Measurements from ENCODE around the gene ALK. TPM values are rescaled to one million over a fixed set of nuclear protein-coding genes. Genes with fewer than 3 reads are reported as not detected.

The ALK gene
- total RNA-seq, 2 donors from 2014 or later: not detected

GRCh38 chr2:29892585-29893259, 28.7 kb downstream of the ALK start:
- H3K4me3 Mint-ChIP-seq: no peak overlapping the region
- no peak for ATAC-seq
- no peaks in the 10 kb centered on the region for H3K4me1 Mint-ChIP-seq (ENCODE audit: low read depth in 2 of 2)
- no peaks in the 10 kb centered on the region for H3K9me3 Mint-ChIP-seq
- no peaks in the 10 kb centered on the region for H3K36me3 Mint-ChIP-seq
- peaks cover 25 to 53% of the 10 kb centered on the region in 2 donors for H3K27me3 Mint-ChIP-seq
- no peak overlapping the region for H3K27ac Mint-ChIP-seq
- no peak for DNase-seq (ENCODE audit: low spot score)

- ATAC-seq (no peak), DNase-seq (ENCODE audit: low spot score) (no peak)
- Mint-ChIP-seq H3K9me3 (no peaks in the 10 kb centered on the region), H3K27ac (no peak overlapping the region), H3K4me3 (no peak overlapping the region), H3K27me3 (peaks cover 12 to 30% of the 10 kb centered on the region in 2 donors), H3K4me1 (ENCODE audit: low read depth in 2 of 2) (no peaks in the 10 kb centered on the region), H3K36me3 (no peaks in the 10 kb centered on the region)
These were observed 40.2 kb downstream of the ALK start for GRCh38 chr2:29881089-29881730.

GRCh38 chr2:29880084-29880483, 41.3 kb downstream of the ALK start:
- no peak overlapping the region for H3K4me3 Mint-ChIP-seq
- no peaks in the 10 kb centered on the region for H3K36me3 Mint-ChIP-seq
- H3K27me3 Mint-ChIP-seq: peaks cover 12 to 30% of the 10 kb centered on the region in 2 donors
- H3K4me1 Mint-ChIP-seq (ENCODE audit: low read depth in 2 of 2): no peaks in the 10 kb centered on the region
- H3K9me3 Mint-ChIP-seq: no peaks in the 10 kb centered on the region
- ATAC-seq (no peak), DNase-seq (ENCODE audit: low spot score) (no peak)
- no peak overlapping the region for H3K27ac Mint-ChIP-seq

- H3K4me3 Mint-ChIP-seq: no peak overlapping the region
- H3K27me3 Mint-ChIP-seq: peaks cover 12 to 26% of the 10 kb centered on the region in 2 donors
- no peaks in the 10 kb centered on the region for H3K4me1 Mint-ChIP-seq (ENCODE audit: low read depth in 2 of 2)
- no peaks in the 10 kb centered on the region for H3K9me3 Mint-ChIP-seq
- no peaks in the 10 kb centered on the region for H3K36me3 Mint-ChIP-seq
- ATAC-seq (no peak), DNase-seq (ENCODE audit: low spot score) (no peak)
- no peak overlapping the region for H3K27ac Mint-ChIP-seq
These were observed 41.9 kb downstream of the ALK start for GRCh38 chr2:29879456-29879855.

GRCh38 chr2:29878898-29879297, 42.5 kb downstream of the ALK start:
- no peak for DNase-seq (ENCODE audit: low spot score)
- H3K9me3 Mint-ChIP-seq: no peaks in the 10 kb centered on the region
- H3K4me3 Mint-ChIP-seq: no peak overlapping the region
- H3K4me1 Mint-ChIP-seq (ENCODE audit: low read depth in 2 of 2): no peaks in the 10 kb centered on the region
- peak in 1 of 2 donors; percentile 28 for ATAC-seq
- peaks cover 12 to 22% of the 10 kb centered on the region in 2 donors for H3K27me3 Mint-ChIP-seq
- H3K36me3 Mint-ChIP-seq: no peaks in the 10 kb centered on the region
- no peak overlapping the region for H3K27ac Mint-ChIP-seq

- Mint-ChIP-seq H3K36me3 (no peaks in the 10 kb centered on the region), H3K9me3 (no peaks in the 10 kb centered on the region), H3K27me3 (peaks cover 7% of the 10 kb centered on the region in 2 donors), H3K27ac (no peak overlapping the region), H3K4me1 (ENCODE audit: low read depth in 2 of 2) (no peaks in the 10 kb centered on the region), H3K4me3 (no peak overlapping the region)
- no peak for ATAC-seq
- DNase-seq (ENCODE audit: low spot score): no peak
These were observed 45.0 kb downstream of the ALK start for GRCh38 chr2:29876374-29876773.

- DNase-seq (ENCODE audit: low spot score): no peak
- no peak overlapping the region for H3K27ac Mint-ChIP-seq
- no peaks in the 10 kb centered on the region for H3K9me3 Mint-ChIP-seq
- no peak overlapping the region for H3K4me3 Mint-ChIP-seq
- H3K36me3 Mint-ChIP-seq: no peaks in the 10 kb centered on the region
- H3K27me3 Mint-ChIP-seq: peaks cover 5 to 13% of the 10 kb centered on the region in 2 donors
- no peaks in the 10 kb centered on the region for H3K4me1 Mint-ChIP-seq (ENCODE audit: low read depth in 2 of 2)
- no peak for ATAC-seq
These were observed 46.6 kb downstream of the ALK start for GRCh38 chr2:29874745-29875144.

GRCh38 chr2:29872870-29873269, 48.5 kb downstream of the ALK start:
- Mint-ChIP-seq H3K36me3 (no peaks in the 10 kb centered on the region), H3K27ac (no peak overlapping the region), H3K4me1 (ENCODE audit: low read depth in 2 of 2) (no peaks in the 10 kb centered on the region), H3K27me3 (peaks cover 6 to 18% of the 10 kb centered on the region in 2 donors), H3K9me3 (no peaks in the 10 kb centered on the region), H3K4me3 (no peak overlapping the region)
- ATAC-seq (peak in 1 of 2 donors; percentile 56), DNase-seq (ENCODE audit: low spot score) (no peak)

- H3K27me3 Mint-ChIP-seq: peaks cover 9 to 23% of the 10 kb centered on the region in 2 donors
- DNase-seq (ENCODE audit: low spot score): no peak
- H3K36me3 Mint-ChIP-seq: no peaks in the 10 kb centered on the region
- no peak for ATAC-seq
- no peaks in the 10 kb centered on the region for H3K4me1 Mint-ChIP-seq (ENCODE audit: low read depth in 2 of 2)
- no peak overlapping the region for H3K27ac Mint-ChIP-seq
- no peaks in the 10 kb centered on the region for H3K9me3 Mint-ChIP-seq
- H3K4me3 Mint-ChIP-seq: no peak overlapping the region
These were observed 49.8 kb downstream of the ALK start for GRCh38 chr2:29871541-29871940.

GRCh38 chr2:29865512-29865911, 55.9 kb downstream of the ALK start:
- H3K27me3 Mint-ChIP-seq: peaks cover 31 to 67% of the 10 kb centered on the region in 2 donors
- ATAC-seq (no peak), DNase-seq (ENCODE audit: low spot score) (no peak)
- no peak overlapping the region for H3K27ac Mint-ChIP-seq
- no peaks in the 10 kb centered on the region for H3K36me3 Mint-ChIP-seq
- H3K4me1 Mint-ChIP-seq (ENCODE audit: low read depth in 2 of 2): no peaks in the 10 kb centered on the region
- no peaks in the 10 kb centered on the region for H3K9me3 Mint-ChIP-seq
- H3K4me3 Mint-ChIP-seq: no peak overlapping the region

GRCh38 chr2:29864988-29865387, 56.4 kb downstream of the ALK start:
- DNase-seq (ENCODE audit: low spot score) (no peak), ATAC-seq (no peak)
- H3K4me3 Mint-ChIP-seq: no peak overlapping the region
- no peaks in the 10 kb centered on the region for H3K4me1 Mint-ChIP-seq (ENCODE audit: low read depth in 2 of 2)
- peaks cover 36 to 67% of the 10 kb centered on the region in 2 donors for H3K27me3 Mint-ChIP-seq
- H3K36me3 Mint-ChIP-seq: no peaks in the 10 kb centered on the region
- no peaks in the 10 kb centered on the region for H3K9me3 Mint-ChIP-seq
- no peak overlapping the region for H3K27ac Mint-ChIP-seq

- H3K4me3 Mint-ChIP-seq: no peak overlapping the region
- H3K27me3 Mint-ChIP-seq: peaks cover 33 to 49% of the 10 kb centered on the region in 2 donors
- DNase-seq (ENCODE audit: low spot score) (no peak), ATAC-seq (no peak)
- no peaks in the 10 kb centered on the region for H3K36me3 Mint-ChIP-seq
- peaks cover 6% of the 10 kb centered on the region for H3K9me3 Mint-ChIP-seq
- H3K27ac Mint-ChIP-seq: no peak overlapping the region
- no peaks in the 10 kb centered on the region for H3K4me1 Mint-ChIP-seq (ENCODE audit: low read depth in 2 of 2)
These were observed 65.3 kb downstream of the ALK start for GRCh38 chr2:29855924-29856639.

- Mint-ChIP-seq H3K9me3 (no peaks in the 10 kb centered on the region), H3K4me1 (ENCODE audit: low read depth in 2 of 2) (no peaks in the 10 kb centered on the region), H3K36me3 (no peaks in the 10 kb centered on the region), H3K4me3 (no peak overlapping the region), H3K27me3 (peaks cover 6 to 36% of the 10 kb centered on the region in 2 donors), H3K27ac (no peak overlapping the region)
- ATAC-seq: no peak
- DNase-seq (ENCODE audit: low spot score): no peak
These were observed 70.6 kb downstream of the ALK start for GRCh38 chr2:29850794-29851193.

Data from natural killer cell treated with Interleukin-12 subunit alpha and Interleukin-12 subunit beta and Interleukin-15 and Interleukin-18, amount 100 ng/mL, for 72 hours (primary cell).